ENCODE measurements around the gene MYL12A.
A peak's percentile ranks its signal among the peaks of the same experiment; 100 is the strongest.

The MYL12A gene

DNA sequence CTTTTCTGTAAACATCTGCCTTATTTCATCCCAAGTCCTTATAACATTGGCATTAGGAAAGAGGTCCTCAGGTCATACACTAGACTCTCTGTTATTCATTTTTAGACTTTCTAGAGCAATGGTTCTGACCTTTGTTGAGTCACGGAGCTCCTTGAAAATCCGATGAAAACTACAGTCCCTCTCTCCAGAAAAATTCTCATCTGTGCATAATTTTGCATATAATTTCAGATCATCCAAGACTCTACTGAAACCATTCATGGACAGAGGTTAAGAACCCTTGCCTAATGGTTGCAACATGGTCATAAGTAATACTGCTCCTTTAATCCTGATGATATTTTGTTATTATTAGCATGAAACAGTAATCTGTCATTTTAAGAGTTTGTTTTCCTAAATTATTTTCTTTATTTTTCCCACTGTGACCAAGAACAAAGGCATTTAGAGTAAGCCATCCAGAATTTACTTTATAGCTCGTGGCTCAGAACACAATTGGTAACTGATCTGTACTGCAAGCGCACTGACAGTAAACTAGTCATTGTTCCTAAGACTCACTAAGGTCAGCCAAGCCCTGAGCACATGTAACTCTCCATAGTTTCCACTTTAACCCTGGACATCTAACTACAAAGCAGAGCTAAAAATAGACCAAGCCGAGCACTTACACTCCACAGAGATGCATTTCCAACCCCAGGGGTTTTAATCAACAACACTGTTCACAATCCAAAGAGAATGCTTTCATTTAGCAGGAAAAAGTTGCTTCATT lies 36.2 kb upstream of the MYL12A start:
- DNase-seq (ENCODE audit: low read depth), result peak; percentile 13
- TF ChIP-seq CTCF (IDR thresholded peaks at IDR 0.05; ENCODE audit: low read length, missing control alignments), result no peak
- H3K4me3 ChIP-seq (replicated peaks; ENCODE audit: low read depth, low read length), result no peak overlapping the region

DNA sequence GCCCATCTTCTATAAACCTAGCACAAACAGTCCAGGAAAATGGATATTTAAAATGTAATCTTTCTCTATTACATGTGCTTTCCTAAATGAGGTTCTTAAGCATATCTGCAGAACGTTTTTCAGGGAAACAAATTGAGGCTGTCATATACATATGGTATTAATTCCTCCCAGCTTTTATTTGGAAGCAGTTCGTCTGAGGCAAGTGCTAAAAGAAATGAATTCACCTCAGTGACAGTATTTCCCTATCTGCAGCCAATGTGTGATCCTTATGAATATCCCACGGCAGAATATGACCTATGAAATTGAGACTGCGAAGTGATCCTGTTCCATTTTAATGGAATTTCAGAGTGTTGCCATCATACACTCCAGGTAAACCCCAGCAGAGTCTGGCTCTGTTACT lies 34.9 kb upstream of the MYL12A start:
- TF ChIP-seq CTCF (IDR thresholded peaks at IDR 0.05; ENCODE audit: low read length, missing control alignments), result no peak
- H3K4me3 ChIP-seq (replicated peaks; ENCODE audit: low read depth, low read length), result no peak overlapping the region
- no peak for DNase-seq (ENCODE audit: low read depth)

GRCh38 chr18:3213300-3214059 lies 34.1 kb upstream of the MYL12A start:
- peak; percentile 45 for DNase-seq (ENCODE audit: low read depth)

DNA sequence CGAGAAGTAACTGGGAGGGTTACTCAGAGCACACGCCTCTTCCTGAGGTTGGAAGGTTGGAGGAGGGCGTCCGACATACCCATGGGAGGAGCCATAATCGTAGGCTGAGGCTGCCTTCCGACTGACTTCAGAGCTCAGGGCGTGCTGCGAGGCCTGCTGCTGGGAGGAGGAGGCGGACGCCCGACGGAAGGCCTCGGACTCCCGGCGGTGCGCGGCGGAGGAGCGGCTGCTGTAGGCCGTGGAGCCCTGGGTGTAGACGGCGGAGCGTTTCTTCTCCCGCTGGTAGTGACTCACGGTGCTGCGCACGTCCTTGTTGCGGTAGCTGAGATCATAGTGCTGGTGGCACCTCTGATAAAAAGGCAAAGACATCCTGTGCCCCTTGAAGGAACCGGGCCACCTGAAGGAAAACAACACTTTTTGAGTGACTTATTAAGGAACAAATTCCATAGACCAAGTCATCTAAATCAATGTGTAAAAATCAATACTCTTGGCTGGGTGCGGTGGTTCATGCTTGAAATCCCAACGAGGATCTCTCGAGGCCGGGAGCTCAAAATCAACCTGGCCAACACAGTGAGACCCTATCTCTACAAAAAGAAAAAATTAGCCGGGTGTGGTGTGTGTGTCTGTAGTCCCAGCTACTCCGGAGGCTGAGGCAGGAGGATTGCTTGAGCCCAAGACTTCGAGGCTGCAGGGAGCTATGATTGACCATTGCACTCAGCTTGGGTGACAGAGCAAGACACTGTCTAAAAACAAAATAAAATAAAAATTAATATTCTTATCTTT lies 32.6 kb upstream of the MYL12A start:
- no peak overlapping the region for H3K4me3 ChIP-seq (replicated peaks; ENCODE audit: low read depth, low read length)
- no peak for TF ChIP-seq CTCF (IDR thresholded peaks at IDR 0.05; ENCODE audit: low read length, missing control alignments)
- no peak for DNase-seq (ENCODE audit: low read depth)

More at GRCh38 chr18:3213300-3214059, 34.1 kb upstream of the MYL12A start:
- no peak for TF ChIP-seq CTCF (IDR thresholded peaks at IDR 0.05; ENCODE audit: low read length, missing control alignments)
- no peak overlapping the region for H3K4me3 ChIP-seq (replicated peaks; ENCODE audit: low read depth, low read length)

- TF ChIP-seq CTCF (IDR thresholded peaks at IDR 0.05; ENCODE audit: low read length, missing control alignments), result no peak
- no peak overlapping the region for H3K4me3 ChIP-seq (replicated peaks; ENCODE audit: low read depth, low read length)
- DNase-seq (ENCODE audit: low read depth), result no peak
These were observed 30.6 kb upstream of the MYL12A start for GRCh38 chr18:3216987-3217386.

DNA sequence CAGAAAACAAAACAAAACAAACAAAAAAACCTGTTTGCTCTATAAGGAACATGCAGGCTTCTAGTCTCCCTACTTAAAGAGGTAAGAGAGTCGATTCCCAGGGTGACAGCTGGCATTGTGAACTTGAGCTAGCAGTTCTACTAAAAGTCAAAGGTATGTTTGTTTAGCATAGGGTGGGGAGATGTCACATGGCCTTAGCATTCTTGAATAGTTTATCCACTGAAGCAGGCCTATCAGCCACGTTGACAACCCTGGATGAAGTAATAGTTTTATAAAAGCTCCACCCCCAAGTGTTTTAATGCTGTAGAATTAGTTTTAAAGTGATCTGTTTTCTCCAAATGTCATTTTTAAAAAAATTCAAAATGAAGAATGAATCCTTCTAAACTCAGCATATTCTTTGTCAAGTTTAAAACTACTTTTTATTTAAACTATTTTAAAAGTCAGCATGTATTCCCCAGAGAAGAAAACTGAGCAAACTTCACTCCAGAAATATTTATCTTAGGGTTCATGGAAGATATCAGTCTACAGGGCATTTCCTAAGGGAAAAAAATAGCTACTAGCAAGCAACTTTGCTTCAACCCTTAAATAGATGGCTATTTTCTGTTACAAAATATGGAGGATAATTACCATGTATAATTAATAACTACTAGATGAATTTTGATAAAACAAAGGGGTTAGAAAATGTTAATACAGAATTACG lies 29.5 kb upstream of the MYL12A start:
- peak; percentile 17 for DNase-seq (ENCODE audit: low read depth)
- no peak for TF ChIP-seq CTCF (IDR thresholded peaks at IDR 0.05; ENCODE audit: low read length, missing control alignments)
- H3K4me3 ChIP-seq (replicated peaks; ENCODE audit: low read depth, low read length), result no peak overlapping the region
